EH (cell line): ENCODE results near the gene SCNM1.
A peak's percentile ranks its signal among the peaks of the same experiment; 100 is the strongest.
"Not testable (repeated sequence)": the region's sequence is repeated elsewhere in the genome, so short reads cannot be mapped to it uniquely, and the experiment has no call there.

Experiments used
- DNase-seq: peaks from one replicate; pipeline ENCODE4 v3.0.0-alpha.2; 2015; ENCODE audit warnings: low read depth

Gene SCNM1

GRCh38 chr1:151146412-151147131 lies 19.4 kb upstream of the SCNM1 start, which contains the start of gene SEMA6C:
TSS of gene SEMA6C (minus strand) at chr1:151146631. CDS start at chr1:151142621, 4,010 bp downstream.
- DNase-seq = peak; percentile 94

- DNase-seq = no peak
Measured at GRCh38 chr1:151147132-151147503, 18.8 kb upstream of the SCNM1 start.

GRCh38 chr1:151147665-151148064 lies 18.3 kb upstream of the SCNM1 start:
- DNase-seq = no peak

- no peak for DNase-seq
Measured at GRCh38 chr1:151156515-151156819, 9.5 kb upstream of the SCNM1 start, which contains the start of gene TNFAIP8L2. TSS of gene TNFAIP8L2 (plus strand) at chr1:151156649. CDS start at chr1:151158698, 2,049 bp downstream.

GRCh38 chr1:151157067-151157531 lies 8.8 kb upstream of the SCNM1 start:
- DNase-seq = no peak

- no peak for DNase-seq
Measured at GRCh38 chr1:151158326-151158725, 7.6 kb upstream of the SCNM1 start.

- no peak for DNase-seq
Measured at GRCh38 chr1:151158751-151159251, 7.1 kb upstream of the SCNM1 start.

- DNase-seq = no peak
Measured at GRCh38 chr1:151159373-151159772, 6.6 kb upstream of the SCNM1 start.

- DNase-seq = peak; percentile 28
Measured at GRCh38 chr1:151164732-151165280, 1.1 kb upstream of the SCNM1 start.

GRCh38 chr1:151165281-151165737 lies 635 bp upstream of the SCNM1 start:
- DNase-seq = peak; percentile 70

GRCh38 chr1:151166505-151166956 lies 587 bp downstream of the SCNM1 start:
- DNase-seq = peak; percentile 83

GRCh38 chr1:151167116-151167515 lies 1.2 kb downstream of the SCNM1 start:
- no peak for DNase-seq

GRCh38 chr1:151171190-151171589 lies 5.2 kb downstream of the SCNM1 start:
- DNase-seq = no peak

GRCh38 chr1:151175041-151175741 lies 9.2 kb downstream of the SCNM1 start:
- DNase-seq = no peak

GRCh38 chr1:151175863-151176262 lies 9.9 kb downstream of the SCNM1 start, which contains the start of gene TMOD4:
TSS of gene TMOD4 (minus strand) at chr1:151175981. CDS start at chr1:151174875, 1,106 bp downstream.
- peak; percentile 23 for DNase-seq

- no peak for DNase-seq
Measured at GRCh38 chr1:151176514-151177045, 10.6 kb downstream of the SCNM1 start.

- DNase-seq = no peak
Measured at GRCh38 chr1:151184211-151184610, 18.3 kb downstream of the SCNM1 start.

- DNase-seq = no peak
Measured at GRCh38 chr1:151187205-151187604, 21.3 kb downstream of the SCNM1 start.

GRCh38 chr1:151188667-151189066 lies 22.7 kb downstream of the SCNM1 start:
- DNase-seq = not testable (repeated sequence)

- peak; percentile 90 for DNase-seq
Measured at GRCh38 chr1:151189637-151190445, 23.9 kb downstream of the SCNM1 start, which contains the start of gene VPS72. TSS of gene VPS72 (minus strand) at chr1:151190197. CDS start at chr1:151190121, 76 bp downstream.

GRCh38 chr1:151192047-151192446 lies 26.1 kb downstream of the SCNM1 start:
- no peak for DNase-seq
